IMR-90 (cell line): ENCODE data around the gene BRCA1. TPM values are rescaled to one million over a fixed set of nuclear protein-coding genes. Genes with fewer than 3 reads are reported as not detected.

Experiments used
- ATAC-seq: fragments of 200-7000 bp; cut with Tn5 transposase; 2 replicates; pipeline ENCODE4 v1.9.1; 2020; ENCODE audit warnings: low read depth, mild to moderate bottlenecking, moderate library complexity
- BruUV-seq: library from RNA; stranded (reverse); fragments of 400-500 nt; replicated peaks from 2 replicates; lab custom pipeline; 2021; lab: Mats Ljungman, UMichigan
- CTCF ChIA-PET: fragments of 300-600 bp; formaldehyde crosslinking; extraction: SDS; loops from one replicate; lab custom pipeline; 2021; ENCODE audit warnings: antibody characterized with exemption; lab: Yijun Ruan, JAX
- POLR2A ChIA-PET: fragments of 300-600 bp; sonication (Branson Sonifier 250); formaldehyde crosslinking; loops from one replicate; lab custom pipeline; 2022; ENCODE audit warnings: antibody characterized with exemption; ENCODE audit not compliant: unreplicated experiment; lab: Charles Lee
- DNase-seq: peaks from one replicate; pipeline ENCODE4 v3.0.0; 2013
- H2AFZ ChIP-seq: replicated peaks from 2 replicates; pipeline ENCODE3; 2013; ENCODE audit warnings: low read length, mild to moderate bottlenecking; ENCODE audit not compliant: poor library complexity
- H2AK5ac ChIP-seq: 2 replicates; pipeline ENCODE4 v1.6.1; 2013; ENCODE audit warnings: low read depth, low read length, inconsistent platforms
- H2AK9ac ChIP-seq: replicated peaks from 2 replicates; pipeline ENCODE3; 2013; ENCODE audit warnings: mild to moderate bottlenecking, low read depth, low read length, moderate library complexity; ENCODE audit not compliant: poor library complexity
- H2BK120ac ChIP-seq: 2 replicates; pipeline ENCODE4 v1.6.1; 2013; ENCODE audit warnings: low read depth, low read length, inconsistent platforms
- H2BK15ac ChIP-seq: 3 replicates; pipeline ENCODE4 v1.6.1; 2013; ENCODE audit warnings: low read depth, low read length, inconsistent platforms
- H2BK20ac ChIP-seq: 2 replicates; pipeline ENCODE4 v1.6.1; 2013; ENCODE audit warnings: low read depth, mild to moderate bottlenecking, inconsistent platforms, low read length, moderate library complexity
- H2BK5ac ChIP-seq: 2 replicates; pipeline ENCODE4 v1.6.1; 2013; ENCODE audit warnings: mild to moderate bottlenecking, low read depth, low read length, inconsistent platforms; ENCODE audit not compliant: poor library complexity, severe bottlenecking
- H3K14ac ChIP-seq: replicated peaks from 2 replicates; pipeline ENCODE4 v1.6.1; 2013; ENCODE audit warnings: low read depth, low read length, inconsistent platforms
- H3K18ac ChIP-seq: 2 replicates; pipeline ENCODE4 v1.6.1; 2013; ENCODE audit warnings: low read depth, low read length, control low read depth
- H3K23ac ChIP-seq: 2 replicates; pipeline ENCODE4 v1.6.1; 2013; ENCODE audit warnings: low read depth, low read length, inconsistent platforms
- H3K27ac ChIP-seq: 2 replicates; pipeline ENCODE4 v1.5.1; 2013; ENCODE audit warnings: mild to moderate bottlenecking, control low read depth, low read length; ENCODE audit not compliant: insufficient read depth
- H3K27me3 ChIP-seq: 2 replicates; pipeline ENCODE4 v1.6.1; 2013; ENCODE audit warnings: low read length; ENCODE audit not compliant: control insufficient read depth, insufficient read depth
- H3K36me3 ChIP-seq: 2 replicates; pipeline ENCODE4 v1.6.1; 2013; ENCODE audit warnings: low read length, mixed read lengths; ENCODE audit not compliant: control insufficient read depth, insufficient read depth
- H3K4ac ChIP-seq: 2 replicates; pipeline ENCODE4 v1.6.1; 2013; ENCODE audit warnings: low read depth, low read length, inconsistent platforms
- H3K4me1 ChIP-seq: 2 replicates; pipeline ENCODE4 v1.6.1; 2013; ENCODE audit warnings: low read length, mixed read lengths; ENCODE audit not compliant: control insufficient read depth, insufficient read depth
- H3K4me2 ChIP-seq: 2 replicates; pipeline ENCODE4 v1.6.1; 2013; ENCODE audit warnings: low read depth, mild to moderate bottlenecking, control low read depth, low read length, moderate library complexity
- H3K4me3 ChIP-seq: 2 replicates; pipeline ENCODE4 v1.5.1; 2013; ENCODE audit warnings: low read depth, mild to moderate bottlenecking, control low read depth, low read length, moderate library complexity; ENCODE audit not compliant: insufficient read depth
- H3K56ac ChIP-seq: 2 replicates; pipeline ENCODE4 v1.6.1; 2013; ENCODE audit warnings: low read length, inconsistent platforms; ENCODE audit not compliant: insufficient read depth; ENCODE audit errors: extremely low read depth
- H3K79me1 ChIP-seq, 2 experiments: 2 replicates each; pipeline ENCODE4 v1.6.1; 2013; ENCODE audit warnings: low read length in 2 of 2, inconsistent platforms in 1 of 2, low read depth in 1 of 2
- H3K9ac ChIP-seq: 2 replicates; pipeline ENCODE4 v1.6.1; 2013; ENCODE audit warnings: low read depth, low read length, control low read depth
- H3K9me1 ChIP-seq: 2 replicates; pipeline ENCODE4 v1.6.1; 2013; ENCODE audit warnings: low read length, inconsistent platforms; ENCODE audit not compliant: insufficient read depth
- H3K9me3 ChIP-seq: 2 replicates; pipeline ENCODE4 v1.6.1; 2013; ENCODE audit warnings: low read length; ENCODE audit not compliant: control insufficient read depth, insufficient read depth
- H4K20me1 ChIP-seq: 2 replicates; pipeline ENCODE4 v1.6.1; 2013; ENCODE audit warnings: low read length, inconsistent platforms; ENCODE audit not compliant: insufficient read depth
- H4K5ac ChIP-seq: 2 replicates; pipeline ENCODE4 v1.6.1; 2013; ENCODE audit warnings: mild to moderate bottlenecking, low read depth, low read length, control low read depth
- H4K8ac ChIP-seq, 2 experiments: 2 replicates each; pipeline ENCODE4 v1.6.1; 2013; ENCODE audit warnings: low read depth in 2 of 2, low read length in 2 of 2, control low read depth in 1 of 2, inconsistent platforms in 1 of 2
- H4K91ac ChIP-seq: 2 replicates; pipeline ENCODE4 v1.6.1; 2013; ENCODE audit warnings: low read depth, low read length, inconsistent platforms; ENCODE audit not compliant: insufficient read depth
- BHLHE40 ChIP-seq: fragments of 150-350 bp; IDR thresholded peaks from 2 replicates; pipeline ENCODE4 v1.6.1; 2016; ENCODE audit warnings: mild to moderate bottlenecking, low read depth, low read length
- CEBPB ChIP-seq: IDR thresholded peaks from 2 replicates; pipeline ENCODE4 v1.6.1; 2012; ENCODE audit warnings: low read depth, low read length, improper control_type of control experiment
- CHD1 ChIP-seq: IDR thresholded peaks from 2 replicates; pipeline ENCODE4 v1.6.1; 2012; ENCODE audit warnings: low read depth, low read length, improper control_type of control experiment
- FOS ChIP-seq: fragments of 150-350 bp; IDR thresholded peaks from 2 replicates; pipeline ENCODE4 v1.6.1; 2016; ENCODE audit warnings: low read depth, low read length
- MAFK ChIP-seq: IDR thresholded peaks from 2 replicates; pipeline ENCODE4 v1.6.1; 2012; ENCODE audit warnings: low read depth, low read length, improper control_type of control experiment
- MAZ ChIP-seq: IDR thresholded peaks from 2 replicates; pipeline ENCODE4 v1.6.1; 2012; ENCODE audit warnings: low read depth, mild to moderate bottlenecking, low read length, improper control_type of control experiment, moderate library complexity, borderline replicate concordance
- MXI1 ChIP-seq: IDR thresholded peaks from 2 replicates; pipeline ENCODE4 v1.6.1; 2012; ENCODE audit warnings: low read depth, mild to moderate bottlenecking, low read length, moderate library complexity, borderline replicate concordance
- NFE2L2 ChIP-seq: fragments of 150-350 bp; IDR thresholded peaks from 2 replicates; pipeline ENCODE4 v1.6.1; 2016; ENCODE audit warnings: low read depth, mild to moderate bottlenecking, low read length
- POLR2A ChIP-seq: IDR thresholded peaks from 2 replicates; pipeline ENCODE4 v1.6.1; 2012; ENCODE audit warnings: mild to moderate bottlenecking, low read depth, low read length
- RAD21 ChIP-seq: IDR thresholded peaks from 2 replicates; pipeline ENCODE4 v1.6.1; 2012; ENCODE audit warnings: low read length, improper control_type of control experiment
- RCOR1 ChIP-seq: IDR thresholded peaks from 2 replicates; pipeline ENCODE4 v1.6.1; 2012; ENCODE audit warnings: mild to moderate bottlenecking, low read length, improper control_type of control experiment; ENCODE audit not compliant: insufficient replicate concordance
- RFX5 ChIP-seq: IDR thresholded peaks from 2 replicates; pipeline ENCODE4 v1.8.0; 2012; ENCODE audit warnings: low read depth, mild to moderate bottlenecking, low read length, moderate library complexity
- SMC3 ChIP-seq: fragments of 150-350 bp; IDR thresholded peaks from 2 replicates; pipeline ENCODE4 v1.6.1; 2016; ENCODE audit warnings: low read depth, mild to moderate bottlenecking, antibody characterized with exemption, low read length, moderate library complexity
- WGBS, 2 experiments: methylation state at CpG; one replicate each; pipeline versions ENCODE4 v1.1.5 to v1.1.7; 2013; ENCODE audit warnings: missing lambda C conversion rate in 2 of 2; ENCODE audit not compliant: insufficient read length in 1 of 2; ENCODE audit errors: extremely low coverage in 2 of 2; 5-methylcytosine and 5-hydroxymethylcytosine counted together
- dilution Hi-C: fragments of 300-500 bp; cut with HindIII; formaldehyde crosslinking; loops from one replicate; pipeline ENCODE4 v1.14.3; 2018; ENCODE audit warnings: low sequenced_read_pairs; ENCODE audit not compliant: unreplicated experiment
- in situ Hi-C: fragments of 300-500 bp; cut with MboI; formaldehyde crosslinking; loops from 3 replicates; pipeline ENCODE4 v1.14.3; 2019; ENCODE audit warnings: low sequenced_read_pairs, inconsistent platforms, mixed read lengths
- intact Hi-C: fragments of 100-400 bp; cut with micrococcal nuclease; formaldehyde crosslinking; loops from 2 replicates; pipeline ENCODE4 v1.10.0; 2022
- polyA plus RNA-seq, 3 experiments: library from polyadenylated mRNA; depleted of rRNA; stranded (reverse); fragments of >200 nt; gene quantifications; 2 replicates each; pipeline ENCODE4 v1.2.3, GENCODE V29; 2012; ENCODE audit warnings: low replicate concordance in 1 of 3
- total RNA-seq: library from RNA; depleted of rRNA; stranded (reverse); fragments of >200 nt; gene quantifications from 2 replicates; pipeline ENCODE4 v1.2.3, GENCODE V29; 2012
- TF ChIP-seq, protein P1 (sequence below): fragments of 150-350 bp; IDR thresholded peaks from 2 replicates; pipeline ENCODE4 v1.6.1; 2016; ENCODE audit warnings: low read depth, mild to moderate bottlenecking, low read length, moderate library complexity, borderline replicate concordance
- TF ChIP-seq, protein P2 (sequence below): fragments of 150-350 bp; IDR thresholded peaks from 2 replicates; pipeline ENCODE4 v1.6.1; 2017; ENCODE audit warnings: mild to moderate bottlenecking, antibody characterized with exemption, low read length, low read depth
- TF ChIP-seq, protein P3 (sequence below): conservative IDR thresholded peaks from 2 replicates; pipeline ENCODE4 v1.5.1; 2012; ENCODE audit warnings: mild to moderate bottlenecking, low read depth, low read length, improper control_type of control experiment

BRCA1 gene
- total and polyA plus RNA-seq, 2 of the 4 experiments (the other 2 are of a cell fraction) = 8.3 to 17.7 TPM

DNA sequence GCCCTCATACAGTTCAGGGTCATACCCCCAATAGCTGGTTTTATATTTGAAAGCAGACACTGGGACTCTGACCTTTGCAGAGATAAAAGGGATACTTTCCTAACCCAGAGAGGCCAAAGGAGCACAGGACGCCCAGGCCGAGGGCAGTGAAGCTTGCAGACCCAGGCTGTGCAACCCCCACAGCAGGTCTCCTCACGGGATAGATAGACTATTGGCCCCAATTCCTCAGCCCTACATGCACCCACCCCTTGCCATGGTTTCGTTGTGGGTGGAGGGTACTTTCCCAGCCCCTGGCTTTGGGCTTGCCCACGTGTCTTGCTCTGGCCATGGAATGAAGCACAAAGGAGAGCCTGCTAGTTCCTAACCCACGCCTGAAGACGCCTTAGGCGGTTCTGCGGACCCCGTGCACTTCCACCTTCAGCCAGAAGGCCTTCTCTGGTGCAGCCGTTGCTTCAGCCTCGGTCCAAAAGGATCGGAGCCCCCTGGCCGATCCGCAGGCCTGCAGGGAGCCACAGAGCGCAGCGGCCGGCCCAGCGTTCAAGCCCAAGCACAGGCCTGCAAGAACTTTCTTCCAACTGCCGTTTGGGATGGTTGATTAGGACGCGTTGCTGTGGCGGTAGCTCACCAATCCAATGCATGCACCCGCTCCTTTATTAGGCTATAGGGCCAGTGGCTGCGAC, 9.8 kb upstream of the BRCA1 start:
- ChIA-PET CTCF (no interaction called here), POLR2A (no interaction called here)
- Histone ChIP-seq H4K5ac (no peak overlapping the region), H2AK9ac (no peak overlapping the region), H2BK20ac (no peak overlapping the region), H2AFZ (peak overlapping the region; percentile 21), H3K4me3 (no peak overlapping the region), H2BK120ac (no peak overlapping the region), H3K27ac (no peak overlapping the region), H3K9ac (no peak overlapping the region), H3K9me3 (no peaks in the 10 kb centered on the region), H3K27me3 (no peaks in the 10 kb centered on the region), H3K9me1 (no peaks in the 10 kb centered on the region), H4K20me1 (no peaks in the 10 kb centered on the region), H3K18ac (no peak overlapping the region), H3K4ac (no peak overlapping the region), H4K91ac (no peak overlapping the region), H3K23ac (no peak overlapping the region), H3K36me3 (peaks cover 28% of the 10 kb centered on the region), H3K14ac (no peak overlapping the region), H2BK5ac (no peak overlapping the region), H4K8ac (no peak overlapping the region), H3K79me1 (peaks cover 8 to 9% of the 10 kb centered on the region in 2 experiments), H3K56ac (no peak overlapping the region), H2BK15ac (no peak overlapping the region), H3K4me1 (no peaks in the 10 kb centered on the region), H3K4me2 (no peak overlapping the region), H2AK5ac (no peak overlapping the region)
- TF ChIP-seq, protein P1, sequence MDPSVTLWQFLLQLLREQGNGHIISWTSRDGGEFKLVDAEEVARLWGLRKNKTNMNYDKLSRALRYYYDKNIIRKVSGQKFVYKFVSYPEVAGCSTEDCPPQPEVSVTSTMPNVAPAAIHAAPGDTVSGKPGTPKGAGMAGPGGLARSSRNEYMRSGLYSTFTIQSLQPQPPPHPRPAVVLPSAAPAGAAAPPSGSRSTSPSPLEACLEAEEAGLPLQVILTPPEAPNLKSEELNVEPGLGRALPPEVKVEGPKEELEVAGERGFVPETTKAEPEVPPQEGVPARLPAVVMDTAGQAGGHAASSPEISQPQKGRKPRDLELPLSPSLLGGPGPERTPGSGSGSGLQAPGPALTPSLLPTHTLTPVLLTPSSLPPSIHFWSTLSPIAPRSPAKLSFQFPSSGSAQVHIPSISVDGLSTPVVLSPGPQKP = no peak
- TF ChIP-seq NFE2L2 = no peak
- no peak for TF ChIP-seq MAZ
- TF ChIP-seq FOS = no peak
- no peak for TF ChIP-seq POLR2A
- TF ChIP-seq, protein P2, sequence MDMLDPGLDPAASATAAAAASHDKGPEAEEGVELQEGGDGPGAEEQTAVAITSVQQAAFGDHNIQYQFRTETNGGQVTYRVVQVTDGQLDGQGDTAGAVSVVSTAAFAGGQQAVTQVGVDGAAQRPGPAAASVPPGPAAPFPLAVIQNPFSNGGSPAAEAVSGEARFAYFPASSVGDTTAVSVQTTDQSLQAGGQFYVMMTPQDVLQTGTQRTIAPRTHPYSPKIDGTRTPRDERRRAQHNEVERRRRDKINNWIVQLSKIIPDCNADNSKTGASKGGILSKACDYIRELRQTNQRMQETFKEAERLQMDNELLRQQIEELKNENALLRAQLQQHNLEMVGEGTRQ = no peak
- no peak for TF ChIP-seq SMC3
- no peak for TF ChIP-seq MXI1
- no peak for TF ChIP-seq BHLHE40
- no peak for TF ChIP-seq MAFK
- no peak for TF ChIP-seq RCOR1
- no peak for TF ChIP-seq RAD21
- TF ChIP-seq RFX5 = no peak
- TF ChIP-seq, protein P3, sequence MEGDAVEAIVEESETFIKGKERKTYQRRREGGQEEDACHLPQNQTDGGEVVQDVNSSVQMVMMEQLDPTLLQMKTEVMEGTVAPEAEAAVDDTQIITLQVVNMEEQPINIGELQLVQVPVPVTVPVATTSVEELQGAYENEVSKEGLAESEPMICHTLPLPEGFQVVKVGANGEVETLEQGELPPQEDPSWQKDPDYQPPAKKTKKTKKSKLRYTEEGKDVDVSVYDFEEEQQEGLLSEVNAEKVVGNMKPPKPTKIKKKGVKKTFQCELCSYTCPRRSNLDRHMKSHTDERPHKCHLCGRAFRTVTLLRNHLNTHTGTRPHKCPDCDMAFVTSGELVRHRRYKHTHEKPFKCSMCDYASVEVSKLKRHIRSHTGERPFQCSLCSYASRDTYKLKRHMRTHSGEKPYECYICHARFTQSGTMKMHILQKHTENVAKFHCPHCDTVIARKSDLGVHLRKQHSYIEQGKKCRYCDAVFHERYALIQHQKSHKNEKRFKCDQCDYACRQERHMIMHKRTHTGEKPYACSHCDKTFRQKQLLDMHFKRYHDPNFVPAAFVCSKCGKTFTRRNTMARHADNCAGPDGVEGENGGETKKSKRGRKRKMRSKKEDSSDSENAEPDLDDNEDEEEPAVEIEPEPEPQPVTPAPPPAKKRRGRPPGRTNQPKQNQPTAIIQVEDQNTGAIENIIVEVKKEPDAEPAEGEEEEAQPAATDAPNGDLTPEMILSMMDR = no peak
- no peak for TF ChIP-seq CEBPB
- no peak for TF ChIP-seq CHD1
- ATAC-seq = no peak
- intact Hi-C loops = no loop called here
- in situ Hi-C loops = no loop called here
- 98% methylated on average over 11 of the region's 25 CpGs; no CpG with 5 or more reads in 1 of the 2 experiments for WGBS, 2 experiments
- BruUV-seq = no TSS peak
- dilution Hi-C loops = no loop called here
- no peak for DNase-seq
